Prostate gland (tissue), 2 donors: Measurements from ENCODE around the gene GLB1L. TPM values are rescaled to one million over a fixed set of nuclear protein-coding genes. Genes with fewer than 3 reads are reported as not detected.
"Not testable (repeated sequence)": the region's sequence is repeated elsewhere in the genome, so short reads cannot be mapped to it uniquely, and the experiment has no call there.

ENCODE experiments used
- DNase-seq: peaks from one replicate; pipeline ENCODE4 v3.0.0-alpha.2; 2019; ENCODE audit warnings: low spot score
- H3K27ac ChIP-seq, 2 donors: fragments of 200-600 bp; sonication (generic); 2 replicates each; pipeline ENCODE4 v1.5.1; 2017 to 2019
- H3K27me3 ChIP-seq: fragments of 200-600 bp; sonication (generic); replicated peaks from 2 replicates; pipeline ENCODE4 v1.5.1; 2019; ENCODE audit not compliant: insufficient read depth
- H3K36me3 ChIP-seq, 2 donors: fragments of 200-600 bp; sonication (generic); 1 replicate in 1 of 2; 2 replicates in 1 of 2; pipeline versions ENCODE4 v1.5.1 to v1.8.1; 2017 to 2019
- H3K4me1 ChIP-seq: fragments of 200-600 bp; sonication (generic); replicated peaks from 2 replicates; pipeline ENCODE4 v1.5.1; 2019
- H3K4me3 ChIP-seq, 2 donors: fragments of 200-600 bp; sonication (generic); 2 replicates each; pipeline ENCODE4 v1.5.1; 2017 to 2019
- H3K9me3 ChIP-seq: fragments of 200-600 bp; sonication (generic); 2 replicates; pipeline ENCODE4 v1.5.1; 2017
- CTCF ChIP-seq, 4 experiments: fragments of 200-600 bp in 2 of 4; fragments of 450-650 bp in 2 of 4; sonication (generic) in 2 of 4; IDR thresholded peaks; 1 replicate in 3 of 4; 2 replicates in 1 of 4; pipeline ENCODE4 v1.5.1; 2016 to 2019; ENCODE audit warnings: antibody characterized with exemption in 4 of 4, mild to moderate bottlenecking in 2 of 4, moderate library complexity in 2 of 4
- POLR2A ChIP-seq: fragments of 450-650 bp; IDR thresholded peaks from one replicate; pipeline ENCODE4 v1.6.1; 2016; ENCODE audit warnings: antibody characterized with exemption, mild to moderate bottlenecking
- POLR2AphosphoS5 ChIP-seq: sonication (generic); formaldehyde crosslinking; IDR thresholded peaks from one replicate; pipeline ENCODE4 v1.6.1; 2017; ENCODE audit warnings: antibody characterized with exemption
- WGBS: methylation state at CpG from one replicate; pipeline ENCODE4 v1.1.5; 2018; 5-methylcytosine and 5-hydroxymethylcytosine counted together
- intact Hi-C: fragments of 100-400 bp; cut with DNase I; formaldehyde crosslinking; loops from one replicate; pipeline ENCODE4 v1.14.2; 2022
- total RNA-seq, 2 donors: library from RNA; depleted of rRNA; stranded (reverse); fragments of >200 nt; gene quantifications; one replicate each; pipeline ENCODE4 v1.1.0, GENCODE V29; 2016

Gene GLB1L
- total RNA-seq, 2 donors from 2014 or later, result 23.1 to 25.0 TPM

DNA sequence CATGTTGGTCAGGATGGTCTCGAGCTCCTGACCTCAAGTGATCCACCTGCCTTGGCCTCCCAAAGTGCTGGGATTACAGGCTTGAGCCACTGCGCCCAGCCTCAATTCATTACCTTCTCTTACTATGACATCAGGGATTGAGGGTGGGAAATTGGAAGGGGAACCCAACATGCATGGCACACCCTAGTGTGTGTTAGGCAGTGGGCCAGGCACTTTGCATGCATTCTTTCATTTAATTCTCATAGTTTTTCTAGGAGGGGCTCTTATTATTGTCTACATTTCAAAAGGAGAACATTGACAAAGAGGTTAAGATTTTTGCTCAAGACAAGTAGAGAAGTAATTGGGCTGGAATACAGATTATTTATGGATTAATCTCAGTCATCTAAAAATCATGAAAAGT lies 23.1 kb upstream of the GLB1L start:
- TF ChIP-seq POLR2AphosphoS5 (no peak), CTCF (IDR thresholded peaks at IDR 0.05) (no peak), POLR2A (no peak)
- no peak for DNase-seq
- Histone ChIP-seq H3K27me3 (no peaks in the 10 kb centered on the region), H3K4me3 (no peak overlapping the region), H3K4me1 (no peaks in the 10 kb centered on the region), H3K27ac (no peak overlapping the region), H3K9me3 (no peaks in the 10 kb centered on the region), H3K36me3 (no peaks in the 10 kb centered on the region)
- intact Hi-C loops, result no loop called here
- 98% methylated on average over 2 of the region's 2 CpGs for WGBS

- intact Hi-C loops, result no loop called here
- Histone ChIP-seq H3K27ac (no peak overlapping the region), H3K9me3 (no peaks in the 10 kb centered on the region), H3K4me3 (no peak overlapping the region), H3K36me3 (no peaks in the 10 kb centered on the region), H3K27me3 (no peaks in the 10 kb centered on the region), H3K4me1 (no peaks in the 10 kb centered on the region)
- 100% methylated on average over 1 of the region's 1 CpG for WGBS
- TF ChIP-seq POLR2AphosphoS5 (no peak), POLR2A (no peak), CTCF (IDR thresholded peaks at IDR 0.05) (no peak)
- DNase-seq, result no peak
Measured at GRCh38 chr2:219266886-219267285, 21.6 kb upstream of the GLB1L start.

DNA sequence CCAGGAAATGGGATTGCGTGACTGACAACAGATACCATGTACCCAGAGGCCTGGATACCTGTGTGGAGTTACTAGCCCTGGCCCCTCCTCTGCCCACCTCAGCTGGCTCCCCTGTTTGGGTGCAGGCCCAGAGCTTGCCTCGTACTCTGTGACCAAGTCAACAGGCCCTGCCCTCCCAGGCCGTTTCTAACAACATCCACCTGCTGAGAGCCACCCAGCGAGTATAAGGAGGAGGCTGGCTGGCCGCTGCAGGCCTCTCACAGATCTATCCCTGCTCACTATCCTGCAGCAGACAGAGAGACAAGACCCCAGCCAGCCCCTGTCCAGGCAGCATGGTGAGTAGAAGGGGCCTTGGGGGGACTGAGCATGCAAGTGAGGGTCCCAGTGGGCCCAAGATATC lies 21.0 kb upstream of the GLB1L start:
- Histone ChIP-seq H3K27me3 (no peaks in the 10 kb centered on the region), H3K36me3 (no peaks in the 10 kb centered on the region), H3K4me3 (no peak overlapping the region), H3K27ac (no peak overlapping the region), H3K4me1 (no peaks in the 10 kb centered on the region), H3K9me3 (no peaks in the 10 kb centered on the region)
- TF ChIP-seq POLR2AphosphoS5 (no peak), POLR2A (no peak), CTCF (IDR thresholded peaks at IDR 0.05) (no peak)
- 63% methylated on average over 5 of the region's 5 CpGs for WGBS
- no peak for DNase-seq
- intact Hi-C loops, result no loop called here

GRCh38 chr2:219261024-219261855 lies 16.0 kb upstream of the GLB1L start:
- intact Hi-C loops, result no loop called here
- no peaks in the 10 kb centered on the region for H3K36me3 ChIP-seq
- no peak overlapping the region for H3K27ac ChIP-seq
- no peak overlapping the region for H3K4me3 ChIP-seq
- DNase-seq, result no peak
- no peaks in the 10 kb centered on the region for H3K4me1 ChIP-seq
- 66% methylated on average over 5 of the region's 5 CpGs for WGBS
- no peak for TF ChIP-seq CTCF (IDR thresholded peaks at IDR 0.05)
- no peak for TF ChIP-seq POLR2AphosphoS5
- TF ChIP-seq POLR2A, result no peak
- H3K27me3 ChIP-seq, result no peaks in the 10 kb centered on the region
- H3K9me3 ChIP-seq, result no peaks in the 10 kb centered on the region

DNA sequence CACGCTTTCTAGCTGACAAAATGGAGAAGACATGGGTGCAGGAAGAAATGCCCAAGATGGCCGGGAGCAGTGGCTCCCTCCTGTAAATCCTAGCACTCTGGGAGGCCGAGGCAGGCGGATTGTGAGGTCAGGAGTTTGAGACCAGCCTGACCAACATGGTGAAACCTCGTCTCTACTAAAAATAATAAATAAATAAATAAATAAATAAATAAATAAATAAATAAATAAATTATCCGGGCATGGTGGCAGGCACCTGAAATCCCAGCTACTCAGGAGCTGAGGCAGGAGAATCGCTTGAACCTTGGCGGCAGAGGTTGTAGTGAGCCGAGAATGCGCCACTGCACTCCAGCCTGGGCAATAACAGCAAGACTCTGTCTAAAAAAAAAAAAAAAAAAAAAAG lies 13.7 kb upstream of the GLB1L start:
- H3K27me3 ChIP-seq, H3K4me3 ChIP-seq, H3K9me3 ChIP-seq, H3K36me3 ChIP-seq, H3K27ac ChIP-seq, H3K4me1 ChIP-seq, DNase-seq, intact Hi-C loops: not testable (repeated sequence)
- WGBS, result 93% methylated on average over 10 of the region's 10 CpGs
